H1 (cell line): Measurements from ENCODE around the gene DLST. TPM values are rescaled to one million over a fixed set of nuclear protein-coding genes. Genes with fewer than 3 reads are reported as not detected.

Experiments
- CTCF ChIA-PET: fragments of 300-600 bp; sonication (Branson Sonifier 250); formaldehyde crosslinking; loops from one replicate; lab custom pipeline; 2021; ENCODE audit not compliant: partially characterized antibody; lab: Charles Lee
- POLR2A ChIA-PET: fragments of 300-600 bp; sonication (Branson Sonifier 250); formaldehyde crosslinking; loops from one replicate; lab custom pipeline; 2021; ENCODE audit warnings: inconsistent platforms; ENCODE audit not compliant: partially characterized antibody; lab: Charles Lee
- DNase-seq, 2 experiments: peaks; one replicate each; pipeline versions ENCODE4 v3.0.0 to v3.0.0-alpha.2; 2010 to 2022; ENCODE audit warnings: low spot score in 2 of 2, low read depth in 1 of 2, mixed read lengths in 1 of 2
- FAIRE-seq: peaks from 2 replicates; lab custom pipeline; 2011; peaks lifted over from hg19 to GRCh38; lab: Jason Lieb, UNC
- H2AFZ ChIP-seq: 2 replicates; pipeline ENCODE4 v1.8.1; 2012; ENCODE audit warnings: low read length, inconsistent platforms
- H2AK5ac ChIP-seq: 2 replicates; pipeline ENCODE4 v1.6.1; 2013; ENCODE audit warnings: low read depth, low read length
- H2BK120ac ChIP-seq: replicated peaks from 2 replicates; pipeline ENCODE3; 2013; ENCODE audit warnings: low read depth, low read length, inconsistent platforms
- H2BK12ac ChIP-seq: 2 replicates; pipeline ENCODE4 v1.6.1; 2013; ENCODE audit warnings: low read depth, low read length
- H2BK15ac ChIP-seq: 2 replicates; pipeline ENCODE4 v1.6.1; 2013; ENCODE audit warnings: low read length
- H2BK20ac ChIP-seq: 2 replicates; pipeline ENCODE4 v1.6.1; 2013; ENCODE audit warnings: low read length
- H2BK5ac ChIP-seq: 2 replicates; pipeline ENCODE4 v1.6.1; 2013; ENCODE audit warnings: low read depth, low read length
- H3K14ac ChIP-seq: 2 replicates; pipeline ENCODE4 v1.6.1; 2013; ENCODE audit warnings: inconsistent platforms; ENCODE audit not compliant: insufficient read length
- H3K18ac ChIP-seq: 2 replicates; pipeline ENCODE4 v1.6.1; 2013; ENCODE audit warnings: low read length; ENCODE audit errors: extremely low read depth
- H3K23ac ChIP-seq: 2 replicates; pipeline ENCODE4 v1.6.1; 2013; ENCODE audit warnings: inconsistent platforms; ENCODE audit not compliant: insufficient read length
- H3K23me2 ChIP-seq: 2 replicates; pipeline ENCODE4 v1.6.1; 2013; ENCODE audit warnings: low read depth, low read length
- H3K27ac ChIP-seq: 2 replicates; pipeline ENCODE4 v1.6.1; 2011; ENCODE audit warnings: low read depth, low read length, inconsistent platforms
- H3K27me3 ChIP-seq, 4 experiments: replicated peaks in 1 of 4; 1 replicate in 1 of 4; 2 replicates in 3 of 4; pipeline versions ENCODE4 v1.6.1 to v1.8.1; 2011 to 2013; ENCODE audit warnings: low read length in 3 of 4, mild to moderate bottlenecking in 3 of 4, inconsistent platforms in 2 of 4, mixed read lengths in 2 of 4, moderate library complexity in 1 of 4; ENCODE audit not compliant: control insufficient read depth in 3 of 4, insufficient read depth in 3 of 4; ENCODE audit errors: extremely low read depth in 1 of 4
- H3K36me3 ChIP-seq, 4 experiments: 2 replicates each; pipeline versions ENCODE4 v1.6.1 to v1.8.1; 2011 to 2013; ENCODE audit warnings: mild to moderate bottlenecking in 4 of 4, low read length in 3 of 4, moderate library complexity in 2 of 4, control low read depth in 1 of 4, inconsistent platforms in 1 of 4; ENCODE audit not compliant: insufficient read depth in 4 of 4, control insufficient read depth in 2 of 4
- H3K4ac ChIP-seq: replicated peaks from 2 replicates; pipeline ENCODE3; 2013; ENCODE audit warnings: low read length, low read depth, mixed read lengths, inconsistent platforms; ENCODE audit not compliant: insufficient read length
- H3K4me1 ChIP-seq, 4 experiments: replicated peaks in 1 of 4; 1 replicate in 1 of 4; 2 replicates in 3 of 4; pipeline versions ENCODE4 v1.6.1 to v1.8.1; 2011 to 2013; ENCODE audit warnings: low read length in 3 of 4, inconsistent platforms in 2 of 4, mixed read lengths in 1 of 4; ENCODE audit not compliant: insufficient read depth in 4 of 4, control insufficient read depth in 3 of 4
- H3K4me2 ChIP-seq, 2 experiments: 2 replicates each; pipeline versions ENCODE4 v1.6.1 to v1.8.1; 2011 to 2013; ENCODE audit warnings: low read depth in 2 of 2, low read length in 2 of 2, control low read depth in 1 of 2, inconsistent platforms in 1 of 2, mild to moderate bottlenecking in 1 of 2; ENCODE audit not compliant: insufficient read depth in 1 of 2
- H3K4me3 ChIP-seq, 4 experiments: fragments of 200-600, 300-600 bp in 1 of 4; sonication (generic), shearing (Covaris generic), sonication (Bioruptor Twin) in 1 of 4; 2 replicates each; pipeline versions ENCODE4 v1.5.1 to v1.8.1; 2011 to 2016; ENCODE audit warnings: low read length in 4 of 4, low read depth in 3 of 4, control low read depth in 2 of 4, inconsistent platforms in 2 of 4, mild to moderate bottlenecking in 2 of 4, mixed read lengths in 1 of 4, moderate library complexity in 1 of 4; ENCODE audit not compliant: insufficient read depth in 2 of 4; ENCODE audit errors: extremely low read depth in 1 of 4
- H3K56ac ChIP-seq: replicated peaks from 2 replicates; pipeline ENCODE3; 2013; ENCODE audit warnings: low read depth, mild to moderate bottlenecking, mixed read lengths, low read length, inconsistent platforms; ENCODE audit not compliant: insufficient read length
- H3K79me1 ChIP-seq: 2 replicates; pipeline ENCODE4 v1.6.1; 2013; ENCODE audit warnings: low read depth, low read length, control low read depth
- H3K79me2 ChIP-seq, 2 experiments: 2 replicates each; pipeline versions ENCODE4 v1.6.1 to v1.8.1; 2012 to 2013; ENCODE audit warnings: low read length in 2 of 2, mild to moderate bottlenecking in 2 of 2, inconsistent platforms in 1 of 2; ENCODE audit not compliant: insufficient read depth in 2 of 2, control insufficient read depth in 1 of 2
- H3K9ac ChIP-seq, 4 experiments: replicated peaks in 1 of 4; 1 replicate in 1 of 4; 2 replicates in 3 of 4; pipeline versions ENCODE4 v1.6.1 to v1.8.1; 2011 to 2013; ENCODE audit warnings: low read depth in 3 of 4, low read length in 3 of 4, control low read depth in 2 of 4, mild to moderate bottlenecking in 2 of 4, moderate library complexity in 2 of 4, inconsistent platforms in 1 of 4; ENCODE audit errors: extremely low read depth in 1 of 4
- H3K9me3 ChIP-seq, 2 experiments: 2 replicates each; pipeline versions ENCODE4 v1.6.1 to v1.8.1; 2012 to 2013; ENCODE audit warnings: mild to moderate bottlenecking in 2 of 2, moderate library complexity in 2 of 2, control low read depth in 1 of 2, inconsistent platforms in 1 of 2, low read depth in 1 of 2, low read length in 1 of 2, mixed read lengths in 1 of 2; ENCODE audit not compliant: insufficient read depth in 2 of 2
- H4K20me1 ChIP-seq, 2 experiments: replicated peaks in 1 of 2; 2 replicates each; pipeline versions ENCODE3 to v1.8.1; 2011 to 2013; ENCODE audit warnings: inconsistent platforms in 2 of 2, low read length in 2 of 2, mild to moderate bottlenecking in 1 of 2; ENCODE audit not compliant: insufficient read depth in 2 of 2, control insufficient read depth in 1 of 2
- H4K5ac ChIP-seq: 2 replicates; pipeline ENCODE4 v1.6.1; 2013; ENCODE audit warnings: low read length, low read depth, mixed read lengths, inconsistent platforms; ENCODE audit not compliant: insufficient read length
- H4K8ac ChIP-seq: 2 replicates; pipeline ENCODE4 v1.8.0; 2013; ENCODE audit warnings: mild to moderate bottlenecking, moderate library complexity, low read length, inconsistent platforms; ENCODE audit not compliant: insufficient read depth; ENCODE audit errors: extremely low read depth
- H4K91ac ChIP-seq: replicated peaks from 2 replicates; pipeline ENCODE3; 2013; ENCODE audit warnings: low read length, mixed read lengths, inconsistent platforms; ENCODE audit not compliant: insufficient read length
- CBX5 ChIP-seq: fragments of 300-800, 300-1000 bp; sonication (generic); IDR thresholded peaks from 2 replicates; pipeline ENCODE4 v1.7.1; 2016; ENCODE audit warnings: antibody characterized with exemption, low read length, low read depth
- GTF2F1 ChIP-seq: IDR thresholded peaks from 2 replicates; pipeline ENCODE4 v1.6.1; 2012; ENCODE audit warnings: low read depth, low read length, improper control_type of control experiment, borderline replicate concordance
- PHF8 ChIP-seq: fragments of 200-600 bp; sonication (generic); conservative IDR thresholded peaks from 2 replicates; pipeline ENCODE4 v1.7.1; 2012; ENCODE audit warnings: low read depth, mild to moderate bottlenecking, inconsistent platforms, low read length, moderate library complexity
- POLR2AphosphoS5 ChIP-seq: IDR thresholded peaks from 2 replicates; pipeline ENCODE4 v1.6.1; 2011; ENCODE audit warnings: low read depth, low read length
- SUZ12 ChIP-seq: fragments of 200-600 bp; sonication (generic); IDR thresholded peaks from 2 replicates; pipeline ENCODE4 v1.6.1; 2012; ENCODE audit warnings: mild to moderate bottlenecking, inconsistent platforms, low read length, moderate library complexity, mixed read lengths
- YY1 ChIP-seq: IDR thresholded peaks from 2 replicates; pipeline ENCODE4 v1.6.1; 2011; ENCODE audit warnings: low read depth, mild to moderate bottlenecking, low read length
- WGBS, 2 experiments: shearing (Covaris generic) in 1 of 2; methylation state at CpG; one replicate each; pipeline versions ENCODE4 v1.1.6 to v1.1.7; 2013 to 2015; ENCODE audit warnings: low lambda C conversion rate in 2 of 2, mixed read lengths in 2 of 2, inconsistent platforms in 1 of 2, low coverage in 1 of 2, missing lambda C conversion rate in 1 of 2; ENCODE audit not compliant: insufficient replicate concordance in 2 of 2, insufficient coverage in 1 of 2, insufficient read length in 1 of 2; ENCODE audit errors: extremely low coverage in 1 of 2, missing lambda C conversion rate in 1 of 2; 5-methylcytosine and 5-hydroxymethylcytosine counted together
- polyA plus RNA-seq, 7 experiments: library from polyadenylated mRNA; depleted of rRNA in 3 of 7; stranded (reverse) in 5 of 7; unstranded in 2 of 7; fragments of >200 nt in 5 of 7; fragments of 200-250 nt in 2 of 7; gene quantifications; 1 replicate in 5 of 7; 2 replicates in 1 of 7; 4 replicates in 1 of 7; pipeline versions ENCODE4 v1.2.1 to v1.2.3, GENCODE V29; 2011 to 2013; ENCODE audit warnings: missing spikeins in 2 of 7, mixed read lengths in 2 of 7
- total RNA-seq: library from RNA; stranded (reverse); fragmentation: NEBNext Ultra II Directional; extraction: Animal tissue kit (Norgen Biotek cat#: 25700); gene quantifications from 2 replicates; pipeline ENCODE4 v1.2.1, GENCODE V29; 2021
- TF ChIP-seq, protein P1 (sequence below): IDR thresholded peaks from 2 replicates; pipeline ENCODE4 v1.6.1; 2011; ENCODE audit warnings: low read length, improper control_type of control experiment

Gene DLST
- total and polyA plus RNA-seq, 2 of the 8 experiments (the other 6 are each of a cell fraction or from before 2014, with no cell fraction given) = 96.5 to 117 TPM

GRCh38 chr14:74932401-74932901 lies 50.7 kb downstream of the DLST start:
- Histone ChIP-seq H2BK12ac (no peak overlapping the region), H3K23ac (no peak overlapping the region), H4K91ac (no peak overlapping the region), H3K27ac (no peak overlapping the region), H2AK5ac (no peak overlapping the region), H4K5ac (no peak overlapping the region), H2BK120ac (no peak overlapping the region), H2BK5ac (no peak overlapping the region), H3K4me2 (no peak overlapping the region), H3K79me2 (no peaks in the 10 kb centered on the region), H3K18ac (peak overlapping the region; percentile 78; the same call in 1 of the 2 replicates), H2BK15ac (no peak overlapping the region), H3K56ac (no peak overlapping the region), H3K14ac (no peak overlapping the region), H2BK20ac (no peak overlapping the region), H3K9me3 (no peaks in the 10 kb centered on the region), H2AFZ (peak overlapping the region; percentile 35; the same call in 1 of the 2 replicates), H3K27me3 (no peaks in the 10 kb centered on the region), H3K23me2 (no peaks in the 10 kb centered on the region), H3K36me3 (no peaks in the 10 kb centered on the region), H4K20me1 (no peaks in the 10 kb centered on the region), H3K4me3 (no peak overlapping the region), H3K9ac (no peak overlapping the region), H3K4me1 (peaks cover 0 to 5% (median 0%) of the 10 kb centered on the region in 4 experiments; a peak in 1 of 7 replicates), H3K4ac (no peak overlapping the region), H3K79me1 (no peaks in the 10 kb centered on the region), H4K8ac (no peak overlapping the region)
- no peak for TF ChIP-seq GTF2F1
- TF ChIP-seq PHF8 = no peak
- TF ChIP-seq YY1 = no peak
- TF ChIP-seq, protein P1, sequence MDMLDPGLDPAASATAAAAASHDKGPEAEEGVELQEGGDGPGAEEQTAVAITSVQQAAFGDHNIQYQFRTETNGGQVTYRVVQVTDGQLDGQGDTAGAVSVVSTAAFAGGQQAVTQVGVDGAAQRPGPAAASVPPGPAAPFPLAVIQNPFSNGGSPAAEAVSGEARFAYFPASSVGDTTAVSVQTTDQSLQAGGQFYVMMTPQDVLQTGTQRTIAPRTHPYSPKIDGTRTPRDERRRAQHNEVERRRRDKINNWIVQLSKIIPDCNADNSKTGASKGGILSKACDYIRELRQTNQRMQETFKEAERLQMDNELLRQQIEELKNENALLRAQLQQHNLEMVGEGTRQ = no peak
- TF ChIP-seq CBX5 = no peak
- TF ChIP-seq SUZ12 = no peak
- TF ChIP-seq POLR2AphosphoS5 = no peak
- whole genome bisulfite sequencing, 2 experiments = 73% methylated on average over 6 of the region's 6 CpGs; no CpG with 5 or more reads in 1 of the 2 experiments
- FAIRE-seq (no peak), DNase-seq (no peak)
- POLR2A ChIA-PET = interaction anchor here (1.6 kb wide), 1 partner anchor 10 kb away, joined by 5 read pairs; the partner anchor contains the start of gene RPS6KL1
- CTCF ChIA-PET = interaction anchor here (1.0 to 7.1 kb wide), 2 partner anchors 13 to 16 kb away, joined by 4 to 62 read pairs; no protein-coding TSS in a partner anchor
